Measurements from ENCODE around the gene DHDDS. TPM values are rescaled to one million over a fixed set of nuclear protein-coding genes. Genes with fewer than 3 reads are reported as not detected.
A peak's percentile ranks its signal among the peaks of the same experiment; 100 is the strongest.

The DHDDS gene
- total RNA-seq, 1 donor: 69.1 TPM

- TF ChIP-seq, protein P1, sequence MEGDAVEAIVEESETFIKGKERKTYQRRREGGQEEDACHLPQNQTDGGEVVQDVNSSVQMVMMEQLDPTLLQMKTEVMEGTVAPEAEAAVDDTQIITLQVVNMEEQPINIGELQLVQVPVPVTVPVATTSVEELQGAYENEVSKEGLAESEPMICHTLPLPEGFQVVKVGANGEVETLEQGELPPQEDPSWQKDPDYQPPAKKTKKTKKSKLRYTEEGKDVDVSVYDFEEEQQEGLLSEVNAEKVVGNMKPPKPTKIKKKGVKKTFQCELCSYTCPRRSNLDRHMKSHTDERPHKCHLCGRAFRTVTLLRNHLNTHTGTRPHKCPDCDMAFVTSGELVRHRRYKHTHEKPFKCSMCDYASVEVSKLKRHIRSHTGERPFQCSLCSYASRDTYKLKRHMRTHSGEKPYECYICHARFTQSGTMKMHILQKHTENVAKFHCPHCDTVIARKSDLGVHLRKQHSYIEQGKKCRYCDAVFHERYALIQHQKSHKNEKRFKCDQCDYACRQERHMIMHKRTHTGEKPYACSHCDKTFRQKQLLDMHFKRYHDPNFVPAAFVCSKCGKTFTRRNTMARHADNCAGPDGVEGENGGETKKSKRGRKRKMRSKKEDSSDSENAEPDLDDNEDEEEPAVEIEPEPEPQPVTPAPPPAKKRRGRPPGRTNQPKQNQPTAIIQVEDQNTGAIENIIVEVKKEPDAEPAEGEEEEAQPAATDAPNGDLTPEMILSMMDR (IDR thresholded peaks at IDR 0.05; ENCODE audit: insufficient read depth, low read depth, low read length): no peak
- DNase-seq (ENCODE audit: low read depth): peak; percentile 79
- H3K4me3 ChIP-seq (ENCODE audit: low read depth, low read length): no peak overlapping the region
Observed at GRCh38 chr1:26408604-26409003, 23.5 kb upstream of the DHDDS start.

DNA sequence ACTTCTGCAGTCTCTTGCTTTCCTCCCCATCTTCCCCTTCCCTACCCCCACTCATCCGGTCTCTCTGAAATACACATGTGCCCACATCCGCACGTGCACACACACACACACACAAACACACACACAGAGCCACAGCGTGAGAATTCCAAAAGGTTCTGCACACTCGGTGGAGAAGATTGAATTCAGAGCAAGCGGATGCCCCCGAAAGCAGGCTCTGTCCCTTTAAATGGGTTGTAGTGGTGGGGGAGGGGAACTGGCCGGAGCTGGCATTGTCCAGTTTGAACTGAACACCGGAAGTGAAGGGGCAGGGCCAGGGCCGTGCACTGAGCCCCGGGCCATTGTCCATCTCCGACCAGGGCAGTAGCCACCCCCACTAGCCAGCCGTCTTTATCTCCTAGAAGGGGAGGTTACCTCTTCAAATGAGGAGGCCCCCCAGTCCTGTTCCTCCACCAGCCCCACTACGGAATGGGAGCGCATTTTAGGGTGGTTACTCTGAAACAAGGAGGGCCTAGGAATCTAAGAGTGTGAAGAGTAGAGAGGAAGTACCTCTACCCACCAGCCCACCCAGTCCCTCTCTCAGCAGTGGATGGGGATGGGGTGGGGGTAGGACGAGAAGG is 22.8 kb upstream of the DHDDS start:
- no peak for DNase-seq (ENCODE audit: low read depth)
- H3K4me3 ChIP-seq (ENCODE audit: low read depth, low read length): no peak overlapping the region
- TF ChIP-seq, protein P1 (IDR thresholded peaks at IDR 0.05; ENCODE audit: insufficient read depth, low read depth, low read length): no peak

DNA sequence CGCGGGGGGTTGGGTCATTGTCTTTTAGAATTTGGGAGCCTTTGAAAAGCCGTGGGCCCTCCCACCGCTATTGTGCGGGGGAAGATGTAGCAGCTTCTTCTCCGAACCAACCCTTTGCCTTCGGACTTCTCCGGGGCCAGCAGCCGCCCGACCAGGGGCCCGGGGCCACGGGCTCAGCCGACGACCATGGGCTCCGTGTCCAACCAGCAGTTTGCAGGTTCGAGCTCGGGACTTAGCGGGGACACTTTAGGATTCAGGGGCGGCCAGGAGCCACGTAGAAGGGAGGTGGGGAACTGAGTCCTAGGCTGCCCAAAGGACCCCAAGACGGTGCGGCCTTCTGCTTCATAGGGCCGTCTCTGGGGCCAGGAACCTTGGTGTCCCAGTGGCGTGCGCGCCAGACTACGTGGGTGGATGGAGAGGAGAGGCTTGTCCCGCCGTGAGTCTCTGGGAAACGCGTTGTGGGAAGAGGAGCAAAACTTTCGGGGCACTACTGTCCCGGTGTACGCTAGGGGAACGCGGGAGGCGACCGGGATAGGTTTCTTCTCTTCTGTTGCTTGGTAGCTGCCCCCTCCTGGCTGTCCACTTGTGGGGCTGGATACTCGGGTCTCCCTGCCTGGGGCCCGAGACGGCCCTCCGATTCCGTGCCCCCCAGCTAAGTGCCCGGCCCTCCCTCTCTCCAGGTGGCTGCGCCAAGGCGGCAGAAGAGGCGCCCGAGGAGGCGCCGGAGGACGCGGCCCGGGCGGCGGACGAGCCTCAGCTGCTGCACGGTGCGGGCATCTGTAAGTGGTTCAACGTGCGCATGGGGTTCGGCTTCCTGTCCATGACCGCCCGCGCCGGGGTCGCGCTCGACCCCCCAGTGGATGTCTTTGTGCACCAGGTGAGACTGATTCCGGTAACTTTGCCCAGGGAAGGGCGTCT is 21.2 kb upstream of the DHDDS start, which contains the start of gene LIN28A:
LIN28A (plus strand) TSS at position 112 of the 918 bp plus-strand sequence; CDS start at position 187, 75 bp downstream.
- TF ChIP-seq, protein P1 (IDR thresholded peaks at IDR 0.05; ENCODE audit: insufficient read depth, low read depth, low read length): no peak
- H3K4me3 ChIP-seq (ENCODE audit: low read depth, low read length): no peak within 1 kb of the TSS
- no peak for DNase-seq (ENCODE audit: low read depth)

- DNase-seq (ENCODE audit: low read depth): no peak
- TF ChIP-seq, protein P1 (IDR thresholded peaks at IDR 0.05; ENCODE audit: insufficient read depth, low read depth, low read length): no peak
- no peak overlapping the region for H3K4me3 ChIP-seq (ENCODE audit: low read depth, low read length)
Observed at GRCh38 chr1:26411624-26412074, 20.5 kb upstream of the DHDDS start.

GRCh38 chr1:26412180-26412840 is 19.8 kb upstream of the DHDDS start:
- no peak overlapping the region for H3K4me3 ChIP-seq (ENCODE audit: low read depth, low read length)
- DNase-seq (ENCODE audit: low read depth): no peak
- TF ChIP-seq, protein P1 (IDR thresholded peaks at IDR 0.05; ENCODE audit: insufficient read depth, low read depth, low read length): no peak

GRCh38 chr1:26413031-26413430 is 19.1 kb upstream of the DHDDS start:
- TF ChIP-seq, protein P1 (IDR thresholded peaks at IDR 0.05; ENCODE audit: insufficient read depth, low read depth, low read length): no peak
- DNase-seq (ENCODE audit: low read depth): no peak
- no peak overlapping the region for H3K4me3 ChIP-seq (ENCODE audit: low read depth, low read length)

Measured in fibroblast of villous mesenchyme (primary cell).